ENCODE results near the gene RAB27A. TPM values are rescaled to one million over a fixed set of nuclear protein-coding genes. Genes with fewer than 3 reads are reported as not detected.

RAB27A gene
- total RNA-seq, 1 donor from 2014 or later, result 13.1 TPM

- Mint-ChIP-seq H3K4me3 (no peak overlapping the region), H3K27me3 (ENCODE audit: low read depth) (no peaks in the 10 kb centered on the region), H3K36me3 (no peaks in the 10 kb centered on the region), H3K9me3 (no peaks in the 10 kb centered on the region), H3K4me1 (no peaks in the 10 kb centered on the region), H3K27ac (no peak overlapping the region)
- TF ChIP-seq CTCF (IDR thresholded peaks at IDR 0.05; ENCODE audit: unreplicated experiment), result no peak
- no peak for DNase-seq (ENCODE audit: low spot score in 2 of 2, unreplicated experiment in 2 of 2)
Measured at GRCh38 chr15:55247311-55247710, 42.3 kb downstream of the RAB27A start.

- no peaks in the 10 kb centered on the region for H3K4me1 Mint-ChIP-seq
- no peak overlapping the region for H3K27ac Mint-ChIP-seq
- no peaks in the 10 kb centered on the region for H3K9me3 Mint-ChIP-seq
- no peak for DNase-seq (ENCODE audit: low spot score in 2 of 2, unreplicated experiment in 2 of 2)
- H3K36me3 Mint-ChIP-seq, result no peaks in the 10 kb centered on the region
- no peak for TF ChIP-seq CTCF (IDR thresholded peaks at IDR 0.05; ENCODE audit: unreplicated experiment)
- H3K4me3 Mint-ChIP-seq, result no peak overlapping the region
- no peaks in the 10 kb centered on the region for H3K27me3 Mint-ChIP-seq (ENCODE audit: low read depth)
Measured at GRCh38 chr15:55246567-55246966, 43.0 kb downstream of the RAB27A start.

GRCh38 chr15:55245059-55245458 is 44.6 kb downstream of the RAB27A start:
- Mint-ChIP-seq H3K27me3 (ENCODE audit: low read depth) (no peaks in the 10 kb centered on the region), H3K27ac (no peak overlapping the region), H3K9me3 (no peaks in the 10 kb centered on the region), H3K4me3 (no peak overlapping the region), H3K4me1 (no peaks in the 10 kb centered on the region), H3K36me3 (no peaks in the 10 kb centered on the region)
- DNase-seq (ENCODE audit: low spot score in 2 of 2, unreplicated experiment in 2 of 2), result no peak
- no peak for TF ChIP-seq CTCF (IDR thresholded peaks at IDR 0.05; ENCODE audit: unreplicated experiment)

GRCh38 chr15:55241891-55242290 is 47.7 kb downstream of the RAB27A start:
- no peaks in the 10 kb centered on the region for H3K4me1 Mint-ChIP-seq
- H3K4me3 Mint-ChIP-seq, result no peak overlapping the region
- no peak for TF ChIP-seq CTCF (IDR thresholded peaks at IDR 0.05; ENCODE audit: unreplicated experiment)
- H3K9me3 Mint-ChIP-seq, result no peaks in the 10 kb centered on the region
- DNase-seq (ENCODE audit: low spot score in 2 of 2, unreplicated experiment in 2 of 2), result no peak
- no peak overlapping the region for H3K27ac Mint-ChIP-seq
- no peaks in the 10 kb centered on the region for H3K36me3 Mint-ChIP-seq
- no peaks in the 10 kb centered on the region for H3K27me3 Mint-ChIP-seq (ENCODE audit: low read depth)

- TF ChIP-seq CTCF (IDR thresholded peaks at IDR 0.05; ENCODE audit: unreplicated experiment), result no peak
- H3K4me3 Mint-ChIP-seq, result no peak overlapping the region
- DNase-seq (ENCODE audit: low spot score in 2 of 2, unreplicated experiment in 2 of 2), result no peak
- H3K27ac Mint-ChIP-seq, result no peak overlapping the region
- no peaks in the 10 kb centered on the region for H3K9me3 Mint-ChIP-seq
- H3K27me3 Mint-ChIP-seq (ENCODE audit: low read depth), result no peaks in the 10 kb centered on the region
- H3K36me3 Mint-ChIP-seq, result no peaks in the 10 kb centered on the region
- H3K4me1 Mint-ChIP-seq, result no peaks in the 10 kb centered on the region
Measured at GRCh38 chr15:55241186-55241585, 48.4 kb downstream of the RAB27A start.

GRCh38 chr15:55240125-55240760 is 49.4 kb downstream of the RAB27A start:
- Mint-ChIP-seq H3K4me1 (no peaks in the 10 kb centered on the region), H3K27ac (no peak overlapping the region), H3K9me3 (no peaks in the 10 kb centered on the region), H3K4me3 (no peak overlapping the region), H3K27me3 (ENCODE audit: low read depth) (no peaks in the 10 kb centered on the region), H3K36me3 (no peaks in the 10 kb centered on the region)
- no peak for DNase-seq (ENCODE audit: low spot score in 2 of 2, unreplicated experiment in 2 of 2)
- TF ChIP-seq CTCF (IDR thresholded peaks at IDR 0.05; ENCODE audit: unreplicated experiment), result no peak
